ENCODE data around the gene CAMK2N1.
A peak's percentile ranks its signal among the peaks of the same experiment; 100 is the strongest.

Gene CAMK2N1

DNA sequence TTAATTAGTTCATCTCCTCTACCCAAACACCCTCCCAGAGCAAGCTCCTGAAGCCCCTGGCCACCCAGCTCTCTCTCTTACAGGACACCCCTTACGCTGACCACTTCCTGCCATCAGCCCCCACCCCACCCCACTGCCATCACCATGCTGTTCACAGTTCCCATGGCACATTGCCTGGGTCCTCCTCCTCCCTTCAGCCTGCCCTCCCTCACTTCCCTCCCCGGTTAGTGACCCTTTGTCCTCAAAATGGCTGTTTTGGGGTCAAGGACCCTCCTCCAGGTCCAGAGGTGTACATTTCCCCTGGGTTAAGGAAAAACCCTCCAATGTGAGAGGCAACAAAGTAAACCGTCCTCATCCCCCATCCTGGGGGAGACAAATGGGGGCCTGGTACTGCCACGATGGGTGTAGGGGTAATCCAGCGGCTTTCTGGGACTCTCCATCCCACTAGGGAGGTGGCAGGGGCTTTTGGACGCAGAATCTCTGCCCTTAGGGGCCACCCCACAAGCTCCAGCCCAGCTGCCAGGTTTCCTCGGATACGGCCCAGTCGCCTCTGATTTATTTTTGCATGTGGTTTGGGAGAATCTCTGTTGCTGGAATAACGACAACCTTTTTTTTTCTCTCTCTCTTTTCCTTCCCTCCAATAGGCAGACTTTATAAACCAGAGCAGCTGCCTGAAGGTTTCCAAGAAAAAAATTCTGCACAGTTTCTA lies 8.5 kb downstream of the CAMK2N1 start:
- DNase-seq, result no peak

DNA sequence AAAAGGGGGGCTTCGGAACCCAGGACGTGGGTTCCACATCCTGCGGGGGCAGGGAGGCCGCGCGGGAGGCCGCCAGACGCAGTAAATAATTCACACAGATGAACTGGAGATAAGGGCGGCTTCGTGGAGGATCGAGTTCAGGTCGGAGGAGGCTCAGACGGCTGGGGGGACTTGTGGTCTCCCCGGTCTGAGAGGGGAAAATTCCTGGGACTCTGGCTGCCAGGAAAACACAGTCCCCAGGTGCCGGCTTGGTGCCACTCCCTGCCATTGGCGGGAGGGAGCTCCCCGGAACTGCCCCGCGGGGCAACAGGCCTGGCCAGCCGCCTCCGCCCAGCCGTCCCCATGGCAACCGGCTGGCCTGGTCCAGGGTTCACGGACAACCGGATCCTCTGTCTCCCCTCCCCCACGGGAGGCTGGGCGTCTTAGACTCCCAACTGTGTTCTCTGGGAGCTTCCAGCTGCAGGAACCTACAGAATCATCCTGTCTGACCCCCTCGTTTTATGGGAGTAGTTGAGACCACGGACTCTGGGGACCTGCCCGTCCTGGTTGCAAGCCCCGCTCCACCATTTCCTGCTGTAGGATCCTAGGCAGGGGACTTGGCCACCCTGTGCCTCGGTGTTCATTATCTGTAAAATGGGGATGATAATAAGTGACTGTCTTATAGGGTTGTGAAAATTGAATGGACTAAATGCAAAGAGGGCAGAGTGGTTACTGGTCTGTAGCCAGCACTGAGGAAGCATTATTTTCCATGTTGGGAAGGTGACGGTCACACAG lies 9.6 kb downstream of the CAMK2N1 start:
- DNase-seq, result no peak

DNA sequence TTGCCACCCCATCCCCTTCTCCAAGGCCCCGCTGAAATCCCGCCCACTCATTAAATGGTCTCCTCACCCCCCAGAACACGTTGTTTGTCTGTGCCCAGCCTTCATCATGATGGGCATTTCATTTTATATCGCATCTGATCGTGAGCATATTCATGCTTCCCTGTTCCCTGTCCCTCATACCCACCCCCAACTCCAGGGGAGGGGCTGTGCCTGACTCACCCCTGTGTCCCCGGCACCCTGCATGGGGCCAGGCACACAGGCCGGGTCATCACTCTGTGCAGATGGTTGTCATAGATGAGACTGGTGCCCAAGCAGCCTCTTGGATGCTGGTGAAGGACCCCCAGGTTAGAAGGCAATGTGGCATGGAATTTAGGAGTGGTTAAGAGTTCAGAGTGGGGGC lies 11.0 kb downstream of the CAMK2N1 start:
- no peak for DNase-seq

DNA sequence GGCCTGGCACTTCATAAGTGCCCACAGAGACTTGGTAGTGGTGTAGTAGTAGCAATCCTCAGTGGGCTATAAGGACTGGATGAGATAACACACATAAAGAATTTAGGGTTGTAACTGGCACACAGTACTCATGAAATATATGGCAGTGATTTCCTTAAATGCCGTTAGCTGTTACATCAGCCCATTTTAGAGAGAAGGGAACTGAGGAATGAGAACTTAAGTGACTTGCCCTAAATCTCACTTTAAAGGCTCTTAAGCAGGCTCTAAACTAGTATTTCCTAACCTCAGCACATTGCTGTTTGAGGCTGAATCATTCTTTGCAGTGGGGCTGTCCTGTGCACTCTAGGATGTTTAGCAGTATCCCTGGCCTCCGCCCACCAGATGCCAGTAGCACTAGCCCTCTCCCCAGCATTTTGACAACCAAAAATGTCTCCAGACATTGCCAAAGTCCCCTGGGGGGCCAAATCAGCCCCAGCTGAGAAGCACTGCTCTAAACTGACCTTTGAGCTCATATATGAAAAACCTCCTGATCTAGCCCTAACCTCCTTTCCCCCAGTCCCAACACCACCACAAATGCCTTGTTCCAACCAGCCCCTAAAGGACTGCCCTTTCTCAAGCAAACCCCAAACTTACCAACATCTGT lies 11.6 kb downstream of the CAMK2N1 start:
- DNase-seq, result no peak

DNA sequence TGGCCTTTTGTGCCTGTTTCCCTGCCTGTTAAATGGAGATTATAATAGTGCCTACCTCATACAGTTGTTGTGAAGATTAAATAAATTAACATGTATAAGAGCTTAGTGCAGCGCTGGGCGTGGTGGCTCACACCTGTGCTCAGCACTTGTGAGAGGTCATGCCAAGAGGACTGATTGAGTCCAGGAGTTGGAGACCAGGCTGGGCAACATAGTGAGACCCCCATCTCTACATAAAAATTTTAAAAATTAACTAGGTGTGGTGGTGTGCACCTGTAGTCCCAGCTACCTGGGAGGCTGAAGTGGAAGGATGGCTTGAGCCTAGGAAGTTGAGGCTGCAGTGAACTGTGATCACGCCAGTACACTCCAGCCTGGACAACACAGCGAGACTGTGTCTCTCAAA lies 12.1 kb downstream of the CAMK2N1 start:
- no peak for DNase-seq

DNA sequence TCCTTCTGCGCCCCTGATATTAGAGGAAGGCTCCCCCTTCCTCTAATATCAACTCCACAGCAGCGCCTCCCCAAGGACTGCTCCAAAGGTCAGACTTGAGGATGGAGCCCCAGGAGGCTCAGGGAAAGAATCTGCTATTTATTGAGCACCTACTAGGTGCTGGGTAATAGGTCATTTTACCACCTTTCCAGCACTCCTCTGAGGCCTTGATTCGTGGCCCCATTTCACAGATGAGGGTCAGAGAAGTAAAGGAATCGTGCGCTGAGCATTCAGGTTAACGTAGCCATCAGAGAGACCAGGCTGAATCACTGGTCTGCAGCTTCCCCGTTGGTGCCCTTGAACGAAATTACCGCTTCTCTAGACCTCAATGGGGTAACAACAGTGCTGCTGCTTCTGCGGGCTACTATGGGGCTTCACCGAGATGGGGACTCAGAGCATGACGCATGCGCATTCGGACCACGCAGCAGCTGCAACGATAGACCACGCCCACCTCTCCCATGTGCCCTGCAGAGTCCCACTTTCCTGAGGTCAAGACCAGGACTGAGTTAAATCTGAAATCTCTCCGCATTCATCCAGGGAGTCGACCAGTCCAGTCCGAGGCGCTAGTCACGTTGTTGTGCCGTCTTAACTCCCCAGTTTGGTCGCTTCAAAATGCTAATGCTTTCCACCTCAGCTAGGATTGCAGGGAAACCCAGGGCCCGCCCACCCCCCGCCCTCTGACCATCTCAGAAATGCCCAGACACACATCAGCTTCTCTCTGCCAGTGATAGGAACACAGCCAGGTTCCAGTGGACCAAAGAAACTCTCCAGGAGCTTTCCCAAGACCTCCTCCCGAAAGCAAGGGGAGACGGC lies 12.9 kb downstream of the CAMK2N1 start:
- DNase-seq, result no peak

DNA sequence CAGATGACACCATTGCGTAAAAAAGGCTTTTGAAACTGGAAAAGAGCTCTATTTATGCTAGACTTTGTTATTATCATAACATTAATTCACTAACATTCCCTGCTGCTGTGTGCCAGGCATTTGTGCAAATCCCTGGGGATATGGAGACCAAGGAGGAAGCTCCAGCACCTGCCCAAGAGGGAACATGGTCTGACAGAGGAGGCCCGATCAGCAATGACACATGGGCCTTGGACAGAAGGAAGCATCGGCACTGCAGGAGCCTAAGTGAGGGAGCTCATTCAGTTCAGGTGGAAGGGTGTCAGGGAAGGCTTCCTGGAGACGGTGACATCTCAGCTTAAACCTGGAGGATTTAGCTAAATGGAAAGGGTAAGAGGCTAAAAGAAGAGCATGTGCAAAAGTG lies 13.9 kb downstream of the CAMK2N1 start:
- no peak for DNase-seq

DNA sequence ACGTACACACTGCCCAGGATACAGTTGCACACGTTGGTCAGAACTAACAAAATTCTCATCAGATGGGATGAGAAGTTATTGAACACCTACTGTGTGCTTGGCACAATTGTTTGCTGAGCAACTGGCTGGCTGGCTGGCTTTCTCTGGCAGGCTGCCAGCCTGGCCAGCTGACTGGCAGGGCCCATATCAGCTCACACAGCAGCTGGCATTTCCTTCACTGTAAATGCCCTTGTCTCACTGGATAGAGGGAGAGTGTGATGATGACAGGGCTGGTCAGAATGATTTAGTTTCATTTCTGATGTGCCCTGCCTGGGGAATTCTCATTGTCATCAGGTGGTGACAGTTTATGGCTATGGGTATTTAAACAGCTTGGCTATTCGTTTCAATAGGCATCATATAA lies 15.8 kb downstream of the CAMK2N1 start:
- DNase-seq, result peak; percentile 7

DNA sequence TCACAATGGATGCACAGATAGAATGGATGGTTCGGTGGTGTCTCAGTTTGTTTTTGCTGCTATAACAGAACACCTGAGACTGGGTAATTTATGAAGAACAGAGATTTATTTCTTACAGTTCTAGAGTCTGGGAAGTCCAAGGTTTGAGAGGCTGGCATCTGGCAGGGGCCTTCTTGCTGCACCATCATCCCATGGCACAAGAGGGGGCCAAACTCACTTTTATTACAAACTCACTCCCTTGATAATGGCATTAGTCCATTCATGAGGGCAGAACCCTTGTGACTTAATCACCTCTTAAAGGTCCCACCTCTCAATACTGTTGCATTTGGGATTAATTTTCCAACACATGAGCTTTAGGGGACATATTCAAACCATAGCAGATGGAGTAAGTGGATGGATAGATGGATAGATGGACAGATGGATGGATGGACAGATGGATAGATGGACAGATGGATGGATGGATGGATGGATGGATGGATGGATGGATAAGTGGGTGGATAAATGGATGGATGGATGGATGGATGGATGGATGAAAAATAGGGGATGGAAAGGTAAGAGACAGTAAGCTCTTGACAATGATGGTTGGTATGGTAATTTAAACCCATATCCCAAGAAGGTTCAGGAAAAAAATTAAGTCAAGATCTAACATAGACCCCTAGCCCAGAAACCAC lies 16.5 kb downstream of the CAMK2N1 start:
- DNase-seq, result no peak

DNA sequence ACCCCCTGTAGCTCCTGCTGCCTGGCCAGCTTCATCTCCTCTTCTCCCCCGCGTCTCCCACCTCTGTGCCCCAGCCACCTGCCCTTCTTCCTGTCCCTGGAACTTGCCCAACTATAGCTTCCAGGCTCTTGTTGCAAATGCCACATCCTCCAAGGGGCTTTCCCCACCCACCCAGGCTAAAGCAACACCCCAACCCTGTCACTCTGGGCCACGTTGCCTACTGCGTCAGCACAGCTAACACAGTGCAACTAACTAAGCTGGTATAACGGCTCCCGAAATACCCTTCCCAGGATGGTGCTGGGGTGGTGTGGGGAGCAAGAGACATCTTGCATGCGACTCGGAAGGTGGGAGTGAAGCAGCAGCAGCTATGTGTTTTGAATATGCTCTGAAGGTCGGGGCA lies 19.7 kb downstream of the CAMK2N1 start:
- DNase-seq, result no peak

DNA sequence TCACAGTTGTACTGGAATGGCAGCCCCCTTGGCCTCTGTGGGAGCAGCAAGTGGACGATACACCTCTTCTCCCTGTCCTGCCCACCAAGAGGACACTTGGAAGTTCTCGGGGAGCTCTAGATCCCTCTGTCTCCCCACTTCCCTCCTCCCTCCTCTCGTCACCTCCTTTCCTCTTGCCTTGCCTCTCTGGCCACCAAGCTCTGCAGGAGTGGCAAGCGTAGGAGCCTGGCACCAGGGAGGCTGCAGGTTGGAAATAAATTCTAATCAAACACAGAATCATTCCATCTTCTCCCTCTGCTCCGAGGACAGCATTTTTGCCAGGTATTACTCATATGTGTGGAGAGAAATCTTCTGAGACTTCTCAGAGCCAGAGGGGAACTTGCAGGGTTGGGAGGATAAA lies 20.8 kb downstream of the CAMK2N1 start:
- DNase-seq, result no peak

DNA sequence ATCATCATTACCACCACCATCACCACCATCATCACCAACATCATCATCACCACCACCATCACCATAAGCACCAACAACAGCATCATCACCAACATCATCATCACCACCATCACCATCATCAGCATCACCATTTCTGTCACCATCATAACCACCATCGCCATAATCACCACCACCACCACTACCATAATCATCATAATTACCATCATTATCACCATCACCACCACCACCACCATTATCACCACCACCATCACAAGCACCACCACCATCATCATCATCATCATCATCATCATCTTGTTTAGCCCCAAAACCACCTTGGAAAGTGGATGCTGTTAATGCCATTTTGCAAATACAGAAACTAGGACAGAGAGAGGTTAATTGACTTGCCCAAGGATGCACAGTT lies 22.5 kb downstream of the CAMK2N1 start:
- DNase-seq, result no peak

DNA sequence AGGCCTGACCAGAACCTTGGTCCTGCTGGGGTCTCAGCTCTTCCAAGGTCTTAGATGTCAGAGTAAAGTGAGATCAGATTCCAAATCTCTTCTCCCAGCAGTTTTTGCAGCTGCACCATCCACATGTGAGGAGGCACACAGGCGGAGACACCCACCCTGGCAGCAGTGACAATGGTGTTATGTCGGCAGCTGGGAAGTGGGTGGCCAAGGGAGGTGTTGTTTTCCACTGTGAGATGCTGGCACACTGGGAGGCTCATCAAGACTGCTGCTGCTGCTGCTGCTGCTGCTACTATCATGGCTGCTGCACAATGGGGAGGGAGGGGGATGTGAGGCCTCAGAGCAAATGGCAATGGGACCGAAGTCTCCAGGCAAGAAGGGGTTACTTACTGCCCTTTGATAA lies 23.6 kb downstream of the CAMK2N1 start:
- DNase-seq, result no peak

DNA sequence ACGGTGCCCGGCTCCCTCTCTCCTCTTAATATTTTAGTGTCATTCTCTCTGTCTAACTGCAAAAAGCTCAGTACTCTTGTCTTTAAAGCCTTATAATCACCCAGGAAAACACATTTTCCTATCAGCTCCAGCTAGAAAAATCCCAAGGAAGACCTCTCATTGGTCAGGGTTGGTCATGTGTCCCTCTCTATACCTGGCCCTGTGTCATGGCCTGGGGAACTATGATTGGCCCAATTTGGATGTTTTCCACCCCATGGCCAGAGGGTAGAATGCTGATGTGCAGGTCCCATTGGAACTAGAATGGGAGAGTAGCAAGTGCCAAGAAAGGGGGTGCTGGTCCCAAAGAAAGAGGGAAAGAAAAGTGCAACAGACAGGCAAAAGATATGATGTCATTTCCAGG lies 27.3 kb downstream of the CAMK2N1 start:
- no peak for DNase-seq

DNA sequence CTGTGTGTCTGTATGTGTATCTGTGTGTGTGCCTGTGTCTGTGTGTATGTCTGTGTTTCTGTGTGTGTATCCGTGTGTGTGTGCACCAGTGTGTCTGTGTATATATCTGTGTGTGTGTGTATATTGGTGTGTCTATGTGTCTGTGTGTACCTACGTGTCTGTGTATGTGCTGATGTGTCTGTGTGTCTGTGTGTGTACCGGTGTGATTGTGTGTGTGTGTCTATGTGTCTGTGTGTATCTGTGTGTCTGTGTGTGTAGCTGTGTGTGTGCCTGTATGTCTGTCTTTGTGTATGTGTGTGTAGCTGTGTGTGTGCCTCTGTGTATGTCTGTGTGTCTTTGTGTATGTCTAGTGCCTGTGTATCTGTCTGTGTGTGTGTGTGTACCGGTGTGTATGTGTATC lies 32.0 kb downstream of the CAMK2N1 start:
- DNase-seq, result no peak

DNA sequence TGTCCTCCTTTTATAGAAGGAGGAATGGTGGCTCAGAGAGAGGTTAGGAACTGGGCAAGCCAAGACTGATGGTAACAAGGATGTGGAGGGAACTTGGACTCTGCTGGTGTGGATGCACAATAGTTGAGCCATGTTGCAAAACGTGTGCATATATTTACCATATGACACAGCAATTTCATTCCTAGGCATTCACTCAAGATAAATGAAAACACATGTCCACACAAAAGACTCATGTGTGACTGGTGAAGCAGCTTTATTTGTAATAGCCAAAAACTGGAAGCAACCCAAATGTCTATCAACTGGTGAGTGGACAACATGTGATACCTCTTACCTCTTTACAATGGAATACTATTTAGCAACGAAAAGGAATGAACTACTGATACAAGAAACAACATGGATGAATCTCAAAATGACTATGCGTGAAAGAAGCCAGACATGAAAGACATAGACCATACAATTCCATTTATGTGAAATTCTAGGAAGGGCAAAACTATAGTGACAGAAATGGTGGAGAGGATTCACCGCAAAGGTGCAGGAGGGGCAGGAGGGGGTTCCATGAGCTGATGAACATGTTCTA lies 36.2 kb downstream of the CAMK2N1 start:
- no peak for DNase-seq

DNA sequence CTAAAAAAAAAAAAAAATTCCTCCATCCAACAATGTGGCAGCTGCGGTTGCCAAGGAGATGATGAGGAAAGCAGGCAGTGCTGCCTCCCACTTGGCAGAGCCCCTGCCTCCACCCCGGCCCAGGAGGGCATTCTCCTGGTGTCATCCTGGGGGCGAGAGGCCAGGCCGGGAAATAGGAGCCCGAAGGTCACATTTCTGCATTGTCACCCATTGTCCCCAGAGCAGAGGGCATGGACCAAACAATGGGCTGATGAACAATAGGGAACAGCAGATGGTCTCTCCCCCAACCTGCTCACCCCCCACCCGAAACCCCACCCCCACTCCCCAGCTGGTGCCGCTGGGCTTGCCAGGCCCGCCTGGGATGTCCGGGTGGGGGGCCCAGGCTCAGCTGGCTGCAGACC lies 37.3 kb downstream of the CAMK2N1 start:
- DNase-seq, result no peak

DNA sequence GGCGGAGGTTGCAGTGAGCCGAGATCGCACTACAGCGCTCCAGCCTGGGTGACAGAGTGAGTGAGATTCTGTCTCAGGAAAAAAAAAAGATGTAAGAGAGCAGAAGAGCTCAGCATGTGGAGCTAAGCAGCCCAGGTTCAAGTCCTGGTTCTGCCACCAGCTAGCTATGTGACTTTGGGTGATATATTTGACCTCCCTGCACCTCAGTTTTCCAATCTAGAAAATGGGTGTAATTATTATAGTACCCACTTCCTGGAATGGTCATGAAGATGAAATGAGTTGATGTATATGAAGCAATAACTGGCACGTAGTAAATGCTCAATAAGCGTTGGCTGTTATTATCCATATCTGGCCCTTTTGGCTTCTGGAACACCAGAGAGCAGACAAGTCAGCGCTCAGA lies 38.2 kb downstream of the CAMK2N1 start:
- DNase-seq, result no peak

DNA sequence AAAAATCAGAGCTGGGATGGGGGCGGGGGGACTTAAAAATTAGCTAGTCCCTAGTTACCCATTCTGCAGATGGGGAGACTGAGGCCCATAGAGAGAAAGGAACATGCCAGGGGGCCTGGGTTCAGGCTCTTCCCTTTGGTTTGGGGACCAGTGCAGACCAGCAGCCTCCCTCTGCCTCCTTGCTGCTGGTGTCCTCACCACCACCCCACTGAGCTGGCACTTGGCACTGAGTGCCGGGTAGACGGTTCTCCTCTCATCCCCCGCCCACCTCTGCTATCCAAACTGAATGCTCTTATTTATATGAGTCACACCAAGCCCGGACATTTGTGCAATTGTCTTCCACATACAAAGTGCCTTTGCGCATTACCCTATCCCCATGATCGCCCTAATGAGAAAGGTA lies 39.2 kb downstream of the CAMK2N1 start:
- DNase-seq, result no peak

DNA sequence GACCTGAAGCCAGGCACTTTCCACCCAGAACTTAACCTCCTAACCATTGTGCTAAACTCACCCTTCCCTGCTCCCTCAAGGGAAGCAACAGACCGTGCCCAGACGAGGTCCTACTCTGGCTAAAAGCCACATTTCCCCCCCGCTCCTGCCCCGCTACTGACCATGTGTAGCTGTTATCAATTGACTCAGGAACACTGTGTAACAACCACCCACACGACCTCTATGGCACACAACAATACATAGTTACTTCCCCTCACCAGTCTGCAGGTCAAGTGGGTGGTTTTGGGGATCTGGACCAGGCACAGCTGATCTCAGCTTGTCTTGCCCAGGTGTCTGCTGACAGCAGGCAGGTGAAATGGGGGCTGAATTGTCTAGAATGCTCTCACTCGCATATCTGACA lies 40.1 kb downstream of the CAMK2N1 start:
- DNase-seq, result no peak

DNA sequence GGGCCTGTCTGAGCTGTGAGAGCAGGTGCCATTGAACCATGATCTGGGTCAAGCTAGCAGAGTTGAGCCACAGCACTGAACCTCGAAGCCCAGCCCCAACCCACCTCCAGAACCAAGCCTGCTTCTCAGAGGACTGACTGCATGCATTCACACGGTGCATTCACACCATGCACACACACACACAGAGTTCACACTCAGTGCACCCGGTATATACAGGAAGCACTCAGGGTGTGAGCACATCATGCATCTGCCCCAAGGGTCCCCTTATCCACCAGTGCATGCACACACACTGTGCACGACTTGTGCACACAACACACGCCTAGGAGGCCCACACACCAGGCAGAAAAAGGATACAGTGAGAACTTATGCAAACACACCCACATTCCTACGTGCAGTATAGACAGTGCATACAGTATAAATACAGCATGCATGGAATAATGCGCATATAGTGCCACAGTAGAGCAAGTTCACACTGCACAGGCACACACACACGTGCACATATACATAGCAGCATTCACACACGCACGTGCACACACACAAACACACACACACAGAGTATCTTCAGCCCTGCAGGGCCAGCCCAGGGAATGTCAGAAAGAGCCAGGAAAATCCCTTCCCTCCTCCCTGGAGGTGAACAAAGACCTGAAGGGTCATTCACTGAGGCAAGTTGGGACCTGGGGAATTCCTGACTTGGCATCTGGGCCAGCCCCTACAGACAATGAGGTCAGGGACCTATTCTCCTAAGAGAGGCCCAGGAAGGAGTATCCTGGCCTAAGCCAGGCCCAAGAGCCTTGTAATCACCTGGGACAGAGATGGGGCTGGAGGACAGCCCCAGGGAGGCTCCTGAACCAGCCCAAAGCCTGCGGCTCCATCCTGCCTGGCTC lies 42.1 kb downstream of the CAMK2N1 start:
- no peak for DNase-seq
